ENCODE results near the gene ST7L.

ST7L gene

GRCh38 chr1:112544751-112545150, 74.2 kb downstream of the ST7L start:
- DNase-seq = no peak

GRCh38 chr1:112544011-112544688, 74.8 kb downstream of the ST7L start:
- no peak for DNase-seq

DNA sequence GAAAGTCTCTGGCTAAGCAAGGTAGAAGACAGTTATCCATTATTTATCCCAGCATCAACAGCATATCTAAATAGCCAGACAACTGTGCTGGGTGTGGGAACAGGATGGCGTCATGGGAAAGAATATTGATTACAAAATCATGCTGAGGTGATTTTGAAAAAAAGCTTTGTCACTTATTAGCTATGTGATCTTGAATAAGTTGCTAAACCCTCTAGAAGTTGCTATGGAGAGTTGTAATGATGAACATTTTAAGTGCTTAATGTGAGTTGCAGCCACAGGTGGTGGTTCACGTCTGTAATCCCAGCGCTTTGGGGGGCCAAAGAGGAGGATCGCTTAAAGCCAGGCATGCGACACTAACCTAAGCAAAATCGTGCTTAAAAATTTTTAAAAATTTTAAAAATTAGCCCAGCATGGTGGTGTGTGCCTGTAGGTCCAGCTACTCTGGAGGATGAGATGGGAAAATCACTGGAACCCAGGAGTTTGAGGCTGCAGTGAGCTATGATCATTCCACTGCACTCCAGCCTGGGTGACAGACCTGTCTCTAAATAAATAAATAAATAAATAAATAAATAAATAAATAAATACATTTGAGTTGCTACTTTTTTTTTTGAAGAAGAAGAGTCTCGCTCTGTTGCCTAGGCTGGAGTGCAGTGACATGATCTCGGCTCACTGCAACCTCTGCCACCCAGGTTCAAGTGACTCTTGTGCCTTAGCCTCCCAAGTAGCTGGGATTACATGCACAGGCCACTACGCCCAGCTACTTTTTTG, 76.6 kb downstream of the ST7L start:
- DNase-seq = no peak

- DNase-seq = no peak
Measured at GRCh38 chr1:112541299-112541698, 77.6 kb downstream of the ST7L start.

- DNase-seq = no peak
Measured at GRCh38 chr1:112540226-112540794, 78.6 kb downstream of the ST7L start.

- no peak for DNase-seq
Measured at GRCh38 chr1:112538883-112539282, 80.1 kb downstream of the ST7L start.

GRCh38 chr1:112537456-112537855, 81.5 kb downstream of the ST7L start:
- no peak for DNase-seq

GRCh38 chr1:112536561-112536960, 82.4 kb downstream of the ST7L start:
- DNase-seq = no peak

GRCh38 chr1:112533029-112533428, 85.9 kb downstream of the ST7L start:
- no peak for DNase-seq

GRCh38 chr1:112532064-112532463, 86.9 kb downstream of the ST7L start:
- no peak for DNase-seq

DNA sequence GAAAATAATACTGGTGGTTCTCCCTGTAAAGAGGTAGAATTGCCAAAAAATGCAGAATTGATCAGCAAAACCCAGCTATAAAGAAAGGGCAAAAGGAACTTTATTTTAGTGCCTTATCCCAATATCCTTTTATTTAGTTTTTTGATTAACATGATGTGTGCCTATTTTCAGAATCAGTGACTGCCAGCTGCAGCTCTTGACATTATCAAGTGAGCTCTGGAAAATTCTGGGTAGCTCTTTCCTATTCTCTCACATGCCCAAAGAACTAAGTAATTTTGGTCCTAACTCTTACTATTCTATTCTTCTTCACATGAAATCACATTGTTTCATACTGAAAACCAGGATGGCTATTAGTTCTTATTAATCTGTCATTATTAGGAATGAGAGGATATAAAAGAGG, 88.1 kb downstream of the ST7L start:
- no peak for DNase-seq

DNA sequence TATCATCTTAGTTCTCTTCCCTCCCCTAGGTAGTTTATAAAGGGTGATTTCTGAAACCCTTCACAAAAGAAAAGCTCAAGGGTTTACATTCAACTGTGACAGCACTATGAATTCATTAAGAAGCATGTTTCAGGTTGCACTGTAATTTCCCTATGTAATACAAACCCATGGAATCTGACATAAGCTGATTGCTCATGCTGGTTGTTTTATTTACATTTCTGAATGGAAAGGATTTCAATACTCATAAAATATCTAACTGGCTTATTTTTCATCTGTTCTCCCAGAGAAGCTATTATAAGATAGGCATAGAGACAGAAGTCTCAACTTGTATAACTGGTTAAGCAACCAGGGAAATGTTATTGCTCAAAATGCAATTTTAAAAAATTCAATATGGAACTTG, 89.6 kb downstream of the ST7L start:
- no peak for DNase-seq

- DNase-seq = no peak
Measured at GRCh38 chr1:112528076-112528475, 90.9 kb downstream of the ST7L start.

- no peak for DNase-seq
Measured at GRCh38 chr1:112527266-112528010, 91.5 kb downstream of the ST7L start.

- DNase-seq = no peak
Measured at GRCh38 chr1:112524986-112525385, 94.0 kb downstream of the ST7L start.

GRCh38 chr1:112524251-112524650, 94.7 kb downstream of the ST7L start:
- no peak for DNase-seq

DNA sequence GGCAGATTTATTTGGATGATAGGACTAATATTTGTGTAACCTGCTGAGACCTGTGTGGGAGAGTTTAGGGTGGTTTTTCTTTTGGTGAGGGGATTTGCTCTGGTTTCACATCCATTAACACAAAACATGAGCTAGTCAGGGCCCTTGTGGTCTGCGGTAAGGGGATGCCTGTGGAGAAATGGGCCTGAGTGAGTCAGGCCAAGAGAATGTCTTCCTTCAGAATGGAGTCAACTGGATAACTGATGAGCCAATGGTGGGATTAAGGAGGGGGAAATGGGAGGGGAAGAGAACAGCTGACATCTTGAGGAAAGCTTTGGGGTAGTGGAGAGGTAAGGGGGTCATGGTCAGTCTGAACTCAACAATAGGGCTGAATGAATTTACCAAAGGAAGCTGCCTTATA, 96.3 kb downstream of the ST7L start:
- DNase-seq = no peak

DNA sequence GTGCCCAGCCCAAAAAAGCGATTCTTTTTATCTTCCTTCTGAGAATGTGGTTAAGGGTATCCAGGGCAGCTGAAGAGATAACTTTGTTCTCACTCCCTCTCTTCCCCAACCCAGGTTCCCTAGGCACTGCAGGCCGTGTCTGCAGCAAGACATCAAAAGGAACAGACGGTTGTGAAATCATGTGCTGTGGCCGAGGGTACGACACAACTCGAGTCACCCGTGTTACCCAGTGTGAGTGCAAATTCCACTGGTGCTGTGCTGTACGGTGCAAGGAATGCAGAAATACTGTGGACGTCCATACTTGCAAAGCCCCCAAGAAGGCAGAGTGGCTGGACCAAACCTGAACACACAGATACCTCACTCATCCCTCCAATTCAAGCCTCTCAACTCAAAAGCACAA, 98.8 kb downstream of the ST7L start:
- no peak for DNase-seq

DNA sequence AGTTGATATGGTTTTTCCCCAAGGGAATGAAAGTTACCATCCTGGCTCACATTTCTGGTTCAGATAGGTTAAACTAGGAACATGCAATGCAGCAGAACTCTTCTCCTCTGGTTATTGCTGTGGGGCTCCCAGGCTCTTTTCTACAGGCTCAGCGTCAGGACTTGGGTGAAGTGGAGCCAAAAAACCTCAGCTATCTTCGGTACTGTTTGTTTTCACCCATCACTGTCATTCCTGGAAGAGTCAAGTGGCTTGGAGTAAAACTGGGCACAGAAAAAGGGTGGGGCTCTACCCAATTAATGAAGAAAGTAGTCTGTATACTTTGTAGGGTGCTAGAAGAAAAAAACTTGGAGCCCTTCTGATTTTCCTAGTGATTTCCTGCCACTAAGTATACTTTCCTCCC, 100.8 kb downstream of the ST7L start:
- no peak for DNase-seq

DNA sequence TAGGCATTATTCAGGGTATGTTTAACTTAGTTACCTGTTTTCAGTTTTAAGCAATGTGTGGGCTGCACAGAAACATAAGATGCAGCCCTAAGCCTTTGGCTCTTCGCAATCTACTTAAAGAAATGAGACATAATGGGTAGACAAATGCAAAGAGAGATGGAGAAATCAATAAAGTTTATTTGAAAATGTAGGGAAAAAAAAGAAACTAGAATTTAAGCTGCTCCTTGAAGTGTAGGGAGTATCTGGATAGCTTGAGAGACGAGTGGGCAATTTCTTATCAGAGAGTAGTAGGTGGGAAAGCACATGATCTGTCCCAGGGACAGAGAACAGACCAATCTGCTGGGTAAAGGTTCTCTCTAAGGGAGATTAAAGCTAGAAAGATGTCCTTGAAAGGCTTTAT, 101.3 kb downstream of the ST7L start:
- no peak for DNase-seq

- DNase-seq = no peak
Measured at GRCh38 chr1:112517231-112517630, 101.7 kb downstream of the ST7L start.

GRCh38 chr1:112516141-112516540, 102.8 kb downstream of the ST7L start:
- no peak for DNase-seq

DNA sequence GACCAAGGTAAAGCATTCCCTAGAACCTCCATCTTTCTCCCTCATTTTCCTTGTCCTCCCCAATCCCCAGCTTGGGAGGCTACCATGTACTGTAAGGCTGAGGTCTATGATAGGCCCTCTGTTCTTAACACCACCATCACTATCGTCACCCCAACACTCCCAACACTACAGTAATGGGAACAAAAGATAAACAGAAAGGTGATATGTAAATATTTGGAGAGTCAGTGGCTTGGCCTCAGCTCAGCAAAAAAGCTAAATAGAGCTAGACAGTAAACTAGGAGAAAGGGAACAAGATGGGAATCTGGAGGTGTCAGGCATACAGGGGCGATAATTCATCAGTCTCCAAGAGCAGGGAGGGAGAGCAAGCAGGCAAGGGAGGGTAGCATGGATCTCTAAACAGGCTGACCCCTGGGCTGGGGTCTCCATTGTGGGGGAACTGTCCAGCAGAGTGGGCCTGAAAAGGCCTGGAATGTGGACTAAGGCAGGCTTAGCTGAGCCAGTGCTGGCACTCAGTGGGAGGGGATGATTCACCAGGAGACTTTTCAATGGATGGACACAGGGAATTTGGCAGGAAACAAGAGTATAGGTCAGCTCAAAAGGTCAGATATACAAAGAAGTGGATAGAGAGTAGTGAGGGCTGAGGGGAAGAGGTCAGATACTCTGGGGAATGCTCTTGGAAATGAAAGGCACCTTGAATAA, 103.5 kb downstream of the ST7L start:
- DNase-seq = no peak

All from NCI-H1417 treated with DMSO at 0.1 percent for 48 hours (cell line).